Activated CD8-positive, alpha-beta memory T cell treated with anti-CD3 and anti-CD28 coated beads, Interleukin-2, amount 50 U/mL, for 1 hour (primary cell): ENCODE measurements around the gene CCDC174.
"Not testable (repeated sequence)": the region's sequence is repeated elsewhere in the genome, so short reads cannot be mapped to it uniquely, and the experiment has no call there.

ENCODE experiments used
- DNase-seq: peaks from one replicate; pipeline ENCODE4 v3.0.0-alpha.2; 2020; ENCODE audit errors: extremely low read depth

Gene CCDC174

GRCh38 chr3:14652360-14652907 lies 872 bp downstream of the CCDC174 start:
- DNase-seq: not testable (repeated sequence)

DNA sequence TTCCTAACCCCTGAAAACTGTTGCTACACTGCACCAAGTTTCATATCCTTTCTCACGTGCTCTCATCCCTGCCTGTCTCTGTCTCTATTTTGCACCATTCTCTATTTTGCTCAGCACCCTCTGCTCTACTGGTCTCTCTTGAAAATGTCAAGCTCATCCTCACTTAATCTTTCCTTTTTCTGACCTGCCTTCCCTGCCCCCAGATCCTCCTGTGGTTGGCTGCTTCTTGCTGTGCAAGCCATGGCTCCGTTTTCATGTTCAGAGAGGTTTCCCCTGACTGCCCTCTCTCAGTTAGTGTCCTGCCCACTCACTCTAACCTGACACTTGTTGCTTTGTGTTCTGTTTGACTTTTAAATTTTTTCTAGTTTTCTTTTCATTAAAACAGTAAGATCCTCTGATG lies 6.0 kb downstream of the CCDC174 start:
- no peak for DNase-seq

- DNase-seq: no peak
Observed at GRCh38 chr3:14658978-14659377, 7.4 kb downstream of the CCDC174 start.

- DNase-seq: no peak
Observed at GRCh38 chr3:14660942-14661341, 9.4 kb downstream of the CCDC174 start.

DNA sequence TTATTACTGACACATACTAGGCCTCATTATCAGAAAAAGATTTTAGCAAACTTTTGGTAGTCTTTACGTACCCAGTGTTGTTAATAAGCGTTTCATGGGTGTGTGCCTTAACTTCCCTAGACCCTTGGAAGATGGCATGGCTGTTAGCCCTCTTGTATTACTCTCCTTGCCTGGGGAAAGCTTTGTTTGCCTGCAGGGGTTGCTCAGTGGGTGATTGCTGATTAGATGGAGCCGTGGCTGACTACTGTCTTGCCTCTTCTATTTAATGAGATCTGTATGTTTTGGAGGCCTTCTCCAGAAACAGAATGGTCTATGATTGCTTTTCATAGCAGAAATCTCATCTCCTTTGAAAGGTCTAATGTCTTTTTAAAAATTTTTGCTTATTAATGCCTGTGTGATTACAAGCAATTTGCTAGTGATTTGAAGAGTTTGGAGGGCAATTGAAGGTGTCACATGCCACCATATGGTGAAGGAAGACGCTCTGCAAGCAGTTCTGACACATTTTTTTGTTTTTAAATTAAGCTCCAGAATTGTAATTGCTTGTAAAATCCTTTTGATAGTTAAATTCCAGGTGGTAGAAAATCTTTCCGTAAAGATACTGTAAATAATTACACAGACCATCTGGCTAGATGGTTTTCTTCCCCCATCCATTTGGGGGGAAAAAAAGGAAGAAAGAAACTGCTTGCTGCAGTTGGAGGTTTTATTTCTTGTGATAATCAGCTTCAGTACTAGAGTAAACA lies 12.0 kb downstream of the CCDC174 start:
- DNase-seq: no peak

- DNase-seq: no peak
Observed at GRCh38 chr3:14664170-14664569, 12.6 kb downstream of the CCDC174 start.

GRCh38 chr3:14672588-14672987 lies 21.0 kb downstream of the CCDC174 start:
- DNase-seq: no peak

DNA sequence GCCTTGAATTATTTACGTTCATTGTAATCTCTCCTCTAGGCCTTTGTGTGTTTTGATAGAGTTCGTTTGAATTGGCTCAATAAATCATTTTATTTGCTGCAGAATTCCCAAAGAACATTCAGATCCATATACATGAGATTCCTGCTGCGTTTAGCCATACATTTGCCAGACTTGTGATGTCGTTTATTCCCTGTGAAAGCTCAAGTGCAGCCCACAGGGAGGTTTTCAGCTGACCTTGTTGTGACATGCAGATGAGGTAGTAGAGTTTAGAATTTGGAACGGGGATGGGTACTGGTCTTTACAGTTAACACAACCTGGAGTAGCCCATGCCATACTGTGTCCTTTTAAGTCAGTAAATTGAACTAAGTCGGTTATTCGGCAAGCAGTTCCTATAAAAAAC lies 23.3 kb downstream of the CCDC174 start, which contains the start of gene C3orf20:
TSS of gene C3orf20 (plus strand) at position 301 of the 400 bp plus-strand sequence. CDS start 7,573 bp downstream, outside the sequence.
- DNase-seq: no peak

DNA sequence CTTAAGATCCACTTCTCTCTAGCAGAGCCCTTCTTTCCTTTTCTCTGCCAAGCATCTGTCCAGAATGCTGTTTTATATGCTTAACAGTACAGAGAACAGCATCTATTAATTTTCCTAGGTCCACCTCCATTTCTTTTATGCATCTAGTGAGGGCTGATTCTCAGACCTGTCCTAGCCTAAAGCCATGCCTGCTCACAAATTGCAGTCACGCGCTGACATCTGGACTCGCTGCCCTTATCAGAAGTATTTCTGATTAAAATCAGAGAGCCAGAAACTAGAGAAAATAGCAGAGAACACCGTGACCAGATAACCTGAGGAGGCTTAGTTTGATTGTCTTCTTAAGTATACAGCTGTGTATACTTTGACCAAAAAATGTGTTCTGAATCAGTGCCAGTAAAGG lies 25.3 kb downstream of the CCDC174 start:
- no peak for DNase-seq

GRCh38 chr3:14678015-14678503 lies 26.5 kb downstream of the CCDC174 start:
- DNase-seq: no peak

DNA sequence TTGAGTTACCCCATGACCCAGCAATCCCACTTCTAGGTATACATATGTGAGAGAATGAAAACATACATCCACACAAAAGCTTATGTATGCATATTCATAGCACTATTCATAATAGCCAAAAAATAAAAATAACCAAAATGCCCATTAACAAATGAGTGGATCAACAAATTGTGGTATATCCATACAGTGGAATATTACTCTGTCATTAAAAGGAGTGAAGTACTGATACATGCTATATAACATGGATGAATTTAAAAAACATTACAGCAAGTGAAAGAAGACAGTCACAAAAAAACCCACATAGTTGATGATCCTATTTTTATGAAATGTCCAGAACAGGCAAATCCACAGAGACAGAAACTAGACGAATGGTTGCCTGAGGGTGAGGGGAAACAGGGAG lies 28.6 kb downstream of the CCDC174 start:
- no peak for DNase-seq

- no peak for DNase-seq
Observed at GRCh38 chr3:14680716-14681115, 29.2 kb downstream of the CCDC174 start.

DNA sequence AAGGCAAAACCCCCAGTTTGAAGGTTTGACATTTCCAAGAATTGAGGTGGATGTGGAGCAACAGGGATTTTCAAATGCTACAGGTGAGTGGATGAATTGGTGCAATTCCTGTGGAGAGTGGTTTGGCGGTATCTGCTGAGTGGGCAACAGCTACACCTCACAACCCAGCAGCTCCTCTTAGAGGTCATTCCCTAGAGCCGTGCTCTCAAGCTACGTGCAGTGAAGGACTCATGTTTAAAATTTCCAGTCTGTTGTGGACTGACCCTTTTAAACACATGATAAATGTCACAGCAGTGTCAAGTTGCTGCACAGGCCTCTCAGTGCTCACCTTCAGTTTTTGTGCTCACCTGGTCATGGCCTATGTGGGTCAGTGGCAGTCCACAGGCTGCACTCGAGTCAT lies 32.9 kb downstream of the CCDC174 start:
- no peak for DNase-seq

DNA sequence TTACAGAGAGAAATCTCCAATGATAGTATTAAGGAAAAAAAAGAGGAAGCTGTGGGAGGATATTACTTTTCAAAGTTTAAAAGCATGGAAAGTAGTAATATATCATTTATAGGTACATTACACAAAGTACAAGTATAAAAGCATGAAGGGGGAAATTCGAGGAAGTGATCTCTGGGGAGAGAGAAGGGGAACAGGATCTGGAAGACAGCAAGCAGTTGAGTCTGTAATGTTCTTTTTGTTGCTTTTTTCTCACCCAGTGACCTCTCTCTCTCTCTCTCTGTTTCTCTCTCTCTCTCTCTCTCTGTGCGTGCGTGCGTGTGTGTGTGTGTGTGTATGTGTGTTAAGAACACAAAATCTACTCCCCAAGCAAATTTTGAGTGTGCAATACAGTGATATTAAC lies 33.6 kb downstream of the CCDC174 start:
- no peak for DNase-seq

- no peak for DNase-seq
Observed at GRCh38 chr3:14687360-14687759, 35.8 kb downstream of the CCDC174 start.

DNA sequence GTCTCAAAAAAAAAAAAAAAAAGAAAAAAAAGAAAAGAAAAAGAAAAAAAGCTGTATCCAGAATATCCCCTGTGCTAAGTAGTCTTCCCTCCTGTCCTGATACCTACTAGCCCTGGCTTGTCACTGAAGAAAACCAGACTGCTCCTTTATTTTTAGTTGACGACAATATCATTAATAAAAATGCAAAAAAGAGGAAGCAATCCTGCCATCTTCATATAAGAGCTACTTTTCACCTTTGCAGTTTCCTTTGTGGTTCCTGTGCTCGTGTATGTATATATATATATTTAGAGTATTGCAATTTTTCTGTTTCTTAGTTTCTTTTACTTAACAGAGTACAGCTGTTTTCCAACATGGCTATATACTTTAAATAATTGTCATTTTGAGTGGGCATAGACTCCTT lies 37.0 kb downstream of the CCDC174 start:
- no peak for DNase-seq

- DNase-seq: no peak
Observed at GRCh38 chr3:14689247-14689980, 37.9 kb downstream of the CCDC174 start.

GRCh38 chr3:14691239-14691638 lies 39.7 kb downstream of the CCDC174 start:
- no peak for DNase-seq

GRCh38 chr3:14691719-14692118 lies 40.2 kb downstream of the CCDC174 start:
- DNase-seq: no peak

DNA sequence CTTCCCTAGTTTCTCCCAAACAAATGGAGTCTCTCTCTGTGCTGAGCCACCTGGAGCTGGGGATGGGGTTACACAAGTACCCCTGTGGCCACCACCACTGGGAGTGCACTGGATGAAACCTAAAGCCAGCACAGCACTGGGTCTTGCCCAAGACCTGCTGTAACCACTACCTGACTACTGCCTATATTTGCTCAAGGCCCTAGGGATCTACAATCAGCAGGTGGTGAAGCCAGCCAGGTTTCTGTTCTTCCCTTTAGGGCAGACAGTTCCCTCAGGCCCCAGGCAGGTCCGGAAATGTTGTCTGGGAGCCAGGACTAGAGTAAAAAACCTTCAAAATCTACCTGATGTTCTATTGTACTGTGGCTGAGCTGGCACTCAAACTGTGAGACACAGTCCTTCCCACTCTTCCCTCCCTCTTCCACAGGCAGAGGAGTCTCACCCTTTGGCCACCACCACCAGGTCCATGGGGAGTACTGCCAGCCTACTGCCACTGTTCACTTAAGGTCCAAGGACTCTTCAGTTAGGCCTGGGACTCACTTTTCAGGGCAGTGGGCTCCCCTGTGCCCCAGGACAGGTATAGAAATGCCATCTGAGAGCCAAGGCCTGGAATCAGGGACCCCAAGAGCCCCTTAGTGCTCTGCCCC lies 47.2 kb downstream of the CCDC174 start:
- DNase-seq: no peak

GRCh38 chr3:14699643-14700042 lies 48.1 kb downstream of the CCDC174 start:
- DNase-seq: no peak

DNA sequence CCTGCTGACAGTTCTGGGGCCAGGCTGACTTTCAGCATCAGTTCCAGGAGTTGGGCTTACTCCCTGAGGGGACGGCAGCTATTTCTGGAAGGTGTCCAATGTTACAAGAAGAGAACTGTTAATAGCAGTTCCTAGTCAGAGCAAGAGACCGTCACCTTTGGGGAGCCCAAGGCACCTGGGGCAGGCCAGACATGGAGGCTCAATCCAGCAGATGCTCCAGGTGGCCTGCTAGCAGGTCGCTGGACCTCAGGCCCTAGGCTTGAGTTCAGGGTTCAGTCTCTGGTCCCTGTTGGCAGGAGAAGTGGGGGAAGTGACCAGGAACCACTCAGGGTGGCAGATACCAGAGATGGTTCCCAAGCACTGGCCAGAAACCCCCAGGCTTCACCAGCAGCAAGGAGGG lies 49.3 kb downstream of the CCDC174 start:
- no peak for DNase-seq
